HCT116 (cell line): ENCODE data around the gene EIPR1. TPM values are rescaled to one million over a fixed set of nuclear protein-coding genes. Genes with fewer than 3 reads are reported as not detected.

ENCODE experiments used
- ATAC-seq: fragments of 200-7000 bp; cut with Tn5 transposase; 2 replicates; pipeline ENCODE4 v1.9.1; 2020; ENCODE audit warnings: mild to moderate bottlenecking, moderate library complexity
- BruUV-seq: library from RNA; stranded (reverse); fragments of 400-500 nt; replicated peaks from 2 replicates; lab custom pipeline; 2021; lab: Mats Ljungman, UMichigan
- CTCF ChIA-PET: fragments of 300-600 bp; sonication (Branson Sonifier 250); formaldehyde crosslinking; loops from one replicate; lab custom pipeline; 2021; ENCODE audit warnings: antibody characterized with exemption; lab: Charles Lee
- POLR2A ChIA-PET: fragments of 300-600, 350-600 bp; sonication (Branson Sonifier 250); formaldehyde crosslinking; loops from one replicate; lab custom pipeline; 2021; ENCODE audit warnings: antibody characterized with exemption; lab: Charles Lee
- RAD21 ChIA-PET, 2 experiments: fragments of 300-600 bp; sonication (Branson Sonifier 250); formaldehyde crosslinking; loops; one replicate each; lab custom pipeline; 2023; ENCODE audit warnings: low total read pairs in 2 of 2; ENCODE audit not compliant: uncharacterized antibody in 2 of 2, unreplicated experiment in 2 of 2, low non-redundant PET in 1 of 2; lab: Charles Lee
- DNase-seq: peaks from one replicate; pipeline ENCODE4 v3.0.0-alpha.2; 2010; ENCODE audit warnings: low read depth, low spot score
- H2AFZ ChIP-seq: fragments of 200-600 bp; shearing (Covaris generic), sonication (generic); 2 replicates; pipeline ENCODE4 v1.6.1; 2017; ENCODE audit warnings: low read depth, mixed run types, mixed read lengths, antibody characterized with exemption, low read length; ENCODE audit not compliant: poor library complexity, severe bottlenecking
- H3K27ac ChIP-seq: 2 replicates; pipeline ENCODE4 v1.5.1; 2012; ENCODE audit warnings: low read depth, low read length
- H3K27me3 ChIP-seq: fragments of 200-600 bp; sonication (generic); 2 replicates; pipeline ENCODE4 v1.6.1; 2016; ENCODE audit warnings: mixed run types, low read length, mixed read lengths; ENCODE audit not compliant: insufficient read depth
- H3K36me3 ChIP-seq, 2 experiments: fragments of 200-500 bp in 1 of 2; fragments of 200-600 bp in 1 of 2; sonication (Bioruptor generic) in 1 of 2; sonication (generic) in 1 of 2; 2 replicates each; pipeline versions ENCODE4 v1.5.1 to v1.6.1; 2014 to 2016; ENCODE audit warnings: low read length in 2 of 2, inconsistent platforms in 1 of 2, mixed read lengths in 1 of 2, mixed run types in 1 of 2; ENCODE audit not compliant: insufficient read depth in 2 of 2, control insufficient read depth in 1 of 2
- H3K4me1 ChIP-seq, 2 experiments: fragments of 200-600 bp in 1 of 2; sonication (generic) in 1 of 2; 2 replicates each; pipeline versions ENCODE4 v1.5.1 to v1.6.1; 2012 to 2017; ENCODE audit warnings: low read length in 2 of 2, inconsistent platforms in 1 of 2, mild to moderate bottlenecking in 1 of 2, mixed read lengths in 1 of 2, mixed run types in 1 of 2, moderate library complexity in 1 of 2; ENCODE audit not compliant: insufficient read depth in 2 of 2, control insufficient read depth in 1 of 2
- H3K4me2 ChIP-seq: fragments of 200-600 bp; sonication (generic); 2 replicates; pipeline ENCODE4 v1.6.1; 2017; ENCODE audit warnings: mixed run types, low read length, mixed read lengths
- H3K4me3 ChIP-seq, 2 experiments: fragments of 200-600 bp in 1 of 2; sonication (generic) in 1 of 2; replicated peaks in 1 of 2; 2 replicates each; pipeline ENCODE4 v1.5.1; 2011 to 2016; ENCODE audit warnings: low read length in 2 of 2, control low read depth in 1 of 2, low read depth in 1 of 2, mild to moderate bottlenecking in 1 of 2, mixed read lengths in 1 of 2, mixed run types in 1 of 2
- H3K79me2 ChIP-seq: fragments of 200-600 bp; sonication (generic); 2 replicates; pipeline ENCODE4 v1.6.1; 2017; ENCODE audit warnings: mild to moderate bottlenecking, mixed run types, low read length, moderate library complexity, mixed read lengths; ENCODE audit not compliant: insufficient read depth
- H3K9ac ChIP-seq: fragments of 200-600 bp; sonication (generic); 2 replicates; pipeline ENCODE4 v1.6.1; 2016; ENCODE audit warnings: low read length, mixed read lengths
- H3K9me2 ChIP-seq: fragments of 200-600 bp; sonication (generic), shearing (Covaris generic); 2 replicates; pipeline ENCODE4 v1.6.1; 2017; ENCODE audit warnings: mixed run types, mild to moderate bottlenecking, moderate library complexity; ENCODE audit not compliant: insufficient read depth
- H3K9me3 ChIP-seq, 2 experiments: fragments of 200-500 bp in 1 of 2; fragments of 200-600 bp in 1 of 2; sonication (Bioruptor generic) in 1 of 2; sonication (generic) in 1 of 2; 2 replicates each; pipeline ENCODE4 v1.6.1; 2014 to 2017; ENCODE audit warnings: low read length in 2 of 2, mixed read lengths in 2 of 2, inconsistent platforms in 1 of 2, low read depth in 1 of 2, mild to moderate bottlenecking in 1 of 2, mixed run types in 1 of 2, moderate library complexity in 1 of 2; ENCODE audit not compliant: control insufficient read depth in 1 of 2, insufficient read depth in 1 of 2
- H4K20me1 ChIP-seq: fragments of 200-600 bp; sonication (generic), shearing (Covaris generic); 2 replicates; pipeline ENCODE4 v1.6.1; 2017; ENCODE audit warnings: mixed run types, mild to moderate bottlenecking, moderate library complexity; ENCODE audit not compliant: insufficient read depth
- ATF3 ChIP-seq: IDR thresholded peaks from 2 replicates; pipeline ENCODE4 v1.6.1; 2012
- CBX3 ChIP-seq: IDR thresholded peaks from 2 replicates; pipeline ENCODE4 v1.6.1; 2012; ENCODE audit warnings: low read depth
- ELF1 ChIP-seq: IDR thresholded peaks from 2 replicates; pipeline ENCODE4 v1.6.1; 2012; ENCODE audit warnings: low read depth, borderline replicate concordance
- EZH2 ChIP-seq: fragments of 200-600 bp; sonication (generic); IDR thresholded peaks from 2 replicates; pipeline ENCODE4 v1.6.1; 2017; ENCODE audit warnings: antibody characterized with exemption, mixed run types
- EZH2phosphoT487 ChIP-seq: fragments of 200-600 bp; IDR thresholded peaks from 2 replicates; pipeline ENCODE4 v1.6.1; 2018; ENCODE audit warnings: antibody characterized with exemption, borderline replicate concordance
- JUND ChIP-seq: IDR thresholded peaks from 2 replicates; pipeline ENCODE4 v1.6.1; 2012
- POLR2A ChIP-seq: IDR thresholded peaks from 2 replicates; pipeline ENCODE4 v1.7.0; 2011; ENCODE audit warnings: borderline replicate concordance; ENCODE audit not compliant: insufficient read depth, insufficient read length; ENCODE audit errors: extremely low read depth
- POLR2AphosphoS5 ChIP-seq: IDR thresholded peaks from 2 replicates; pipeline ENCODE4 v1.6.1; 2011; ENCODE audit warnings: mild to moderate bottlenecking, low read depth, low read length, moderate library complexity
- RAD21 ChIP-seq: IDR thresholded peaks from 2 replicates; pipeline ENCODE4 v1.6.1; 2012; ENCODE audit warnings: low read depth, mild to moderate bottlenecking
- REST ChIP-seq: IDR thresholded peaks from 2 replicates; pipeline ENCODE4 v1.6.1; 2012; ENCODE audit warnings: low read depth
- SIN3A ChIP-seq: IDR thresholded peaks from 2 replicates; pipeline ENCODE4 v1.6.1; 2012; ENCODE audit warnings: low read depth
- SP1 ChIP-seq: IDR thresholded peaks from 2 replicates; pipeline ENCODE4 v1.6.1; 2012; ENCODE audit warnings: low read depth
- YY1 ChIP-seq: IDR thresholded peaks from 2 replicates; pipeline ENCODE4 v1.6.1; 2011; ENCODE audit warnings: low read length, low read depth, moderate library complexity, mild to moderate bottlenecking; ENCODE audit not compliant: insufficient replicate concordance; ENCODE audit errors: extremely low read depth
- ZBTB33 ChIP-seq: IDR thresholded peaks from 2 replicates; pipeline ENCODE4 v1.6.1; 2011; ENCODE audit warnings: mild to moderate bottlenecking, low read length, moderate library complexity; ENCODE audit not compliant: insufficient replicate concordance; ENCODE audit errors: extremely low read depth
- ZFX ChIP-seq: fragments of 450-650 bp; IDR thresholded peaks from 2 replicates; pipeline ENCODE4 v1.6.1; 2017
- ZNF274 ChIP-seq: fragments of 200-500 bp; sonication (Bioruptor generic); IDR thresholded peaks from 2 replicates; pipeline ENCODE4 v1.6.1; 2014; ENCODE audit warnings: mild to moderate bottlenecking, low read depth, low read length, inconsistent platforms
- intact Hi-C: fragments of 100-400 bp; cut with micrococcal nuclease; formaldehyde crosslinking; loops from 2 replicates; pipeline ENCODE4 v1.10.0; 2022
- total RNA-seq: library from RNA; stranded (reverse); gene quantifications from one replicate; pipeline ENCODE4 v1.2.1, GENCODE V29; 2021; ENCODE audit not compliant: unreplicated experiment
- TF ChIP-seq, protein P1 (sequence below), 3 experiments: fragments of 200-600 bp in 1 of 3; sonication (generic) in 1 of 3; IDR thresholded peaks in 2 of 3; conservative IDR thresholded peaks in 1 of 3; 2 replicates each; pipeline ENCODE4 v1.5.1; 2012 to 2017; ENCODE audit warnings: low read depth in 2 of 3, low read length in 2 of 3, antibody characterized with exemption in 1 of 3, borderline replicate concordance in 1 of 3, control low read depth in 1 of 3, mild to moderate bottlenecking in 1 of 3, mixed read lengths in 1 of 3, mixed run types in 1 of 3, moderate library complexity in 1 of 3; ENCODE audit not compliant: insufficient read depth in 1 of 3
- TF ChIP-seq, protein P2 (sequence below): IDR thresholded peaks from 2 replicates; pipeline ENCODE4 v1.6.1; 2012

EIPR1 gene
- total RNA-seq, 1 experiment from 2014 or later, result 36.9 TPM

DNA sequence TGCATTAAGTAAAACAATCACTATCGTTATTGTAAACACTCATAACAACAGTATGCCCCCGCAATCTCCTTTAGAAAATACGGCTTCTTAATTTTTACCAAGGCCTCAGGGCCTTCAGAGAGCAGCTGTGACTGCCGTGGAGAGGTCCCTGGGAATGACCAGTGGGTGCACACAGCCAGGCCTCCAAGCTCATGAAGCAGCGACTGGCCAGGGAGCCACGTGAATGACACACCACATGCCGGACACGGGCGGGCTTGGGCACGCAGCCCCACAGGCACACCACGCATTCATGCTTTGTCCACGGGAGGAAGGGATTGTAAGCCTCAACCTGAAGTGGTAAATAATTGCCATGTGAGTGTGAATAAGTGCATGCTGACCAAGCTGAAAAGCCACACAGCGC is 121.0 kb downstream of the EIPR1 start:
- Histone ChIP-seq H3K79me2 (no peaks in the 10 kb centered on the region), H3K27me3 (no peaks in the 10 kb centered on the region), H3K4me1 (no peaks in the 10 kb centered on the region), H3K9ac (no peak overlapping the region), H3K27ac (no peak overlapping the region), H3K9me3 (no peaks in the 10 kb centered on the region), H4K20me1 (no peaks in the 10 kb centered on the region), H3K4me3 (no peak overlapping the region), H3K4me2 (no peak overlapping the region), H3K36me3 (no peaks in the 10 kb centered on the region), H3K9me2 (no peaks in the 10 kb centered on the region), H2AFZ (no peak overlapping the region)
- RAD21 ChIA-PET, result no interaction called here
- BruUV-seq, result no TSS peak
- POLR2A ChIA-PET, result no interaction called here
- CTCF ChIA-PET, result no interaction called here
- DNase-seq (no peak), ATAC-seq (no peak)
- intact Hi-C loops, result no loop called here
- TF ChIP-seq SIN3A, result no peak
- TF ChIP-seq ELF1, result no peak
- no peak for TF ChIP-seq ATF3
- TF ChIP-seq CBX3, result no peak
- TF ChIP-seq ZBTB33, result no peak
- no peak for TF ChIP-seq SP1
- no peak for TF ChIP-seq RAD21
- TF ChIP-seq POLR2A, result no peak
- no peak for TF ChIP-seq REST
- TF ChIP-seq ZNF274, result no peak
- TF ChIP-seq, protein P1, sequence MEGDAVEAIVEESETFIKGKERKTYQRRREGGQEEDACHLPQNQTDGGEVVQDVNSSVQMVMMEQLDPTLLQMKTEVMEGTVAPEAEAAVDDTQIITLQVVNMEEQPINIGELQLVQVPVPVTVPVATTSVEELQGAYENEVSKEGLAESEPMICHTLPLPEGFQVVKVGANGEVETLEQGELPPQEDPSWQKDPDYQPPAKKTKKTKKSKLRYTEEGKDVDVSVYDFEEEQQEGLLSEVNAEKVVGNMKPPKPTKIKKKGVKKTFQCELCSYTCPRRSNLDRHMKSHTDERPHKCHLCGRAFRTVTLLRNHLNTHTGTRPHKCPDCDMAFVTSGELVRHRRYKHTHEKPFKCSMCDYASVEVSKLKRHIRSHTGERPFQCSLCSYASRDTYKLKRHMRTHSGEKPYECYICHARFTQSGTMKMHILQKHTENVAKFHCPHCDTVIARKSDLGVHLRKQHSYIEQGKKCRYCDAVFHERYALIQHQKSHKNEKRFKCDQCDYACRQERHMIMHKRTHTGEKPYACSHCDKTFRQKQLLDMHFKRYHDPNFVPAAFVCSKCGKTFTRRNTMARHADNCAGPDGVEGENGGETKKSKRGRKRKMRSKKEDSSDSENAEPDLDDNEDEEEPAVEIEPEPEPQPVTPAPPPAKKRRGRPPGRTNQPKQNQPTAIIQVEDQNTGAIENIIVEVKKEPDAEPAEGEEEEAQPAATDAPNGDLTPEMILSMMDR (IDR thresholded peaks at IDR 0.05 in 2 of 3, conservative IDR thresholded peaks at IDR 0.05 in 1 of 3; ENCODE audit: borderline replicate concordance in 1 of 3, insufficient read depth in 1 of 3, low read depth in 2 of 3, low read length in 2 of 3), result no peak
- TF ChIP-seq EZH2, result no peak
- no peak for TF ChIP-seq POLR2AphosphoS5
- no peak for TF ChIP-seq JUND
- TF ChIP-seq, protein P2, sequence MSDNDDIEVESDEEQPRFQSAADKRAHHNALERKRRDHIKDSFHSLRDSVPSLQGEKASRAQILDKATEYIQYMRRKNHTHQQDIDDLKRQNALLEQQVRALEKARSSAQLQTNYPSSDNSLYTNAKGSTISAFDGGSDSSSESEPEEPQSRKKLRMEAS, result no peak
- TF ChIP-seq EZH2phosphoT487, result no peak
- TF ChIP-seq ZFX, result no peak
- no peak for TF ChIP-seq YY1
